Fibroblast of lung (primary cell): Measurements from ENCODE around the gene COL6A2.

ENCODE experiments used
- CTCF ChIP-seq, 2 donors: IDR thresholded peaks in 1 of 2; conservative IDR thresholded peaks in 1 of 2; 1 replicate in 1 of 2; 2 replicates in 1 of 2; pipeline ENCODE4 v1.5.1; 2011 to 2012; ENCODE audit warnings: low read length in 2 of 2, control low read depth in 1 of 2, inconsistent platforms in 1 of 2, low read depth in 1 of 2, mild to moderate bottlenecking in 1 of 2
- EZH2 ChIP-seq: IDR thresholded peaks from 2 replicates; pipeline ENCODE4 v1.5.1; 2012; ENCODE audit warnings: low read length, control low read depth, mild to moderate bottlenecking; ENCODE audit errors: missing control alignments

GRCh38 chr21:46100020-46100419 lies 2.1 kb downstream of the COL6A2 start:
- TF ChIP-seq CTCF (conservative IDR thresholded peaks at IDR 0.05 in 1 of 2, IDR thresholded peaks at IDR 0.05 in 1 of 2; ENCODE audit: low read depth in 1 of 2, low read length in 2 of 2) (no peak), EZH2 (no peak)
